Measurements from ENCODE around the gene TTYH3.

DNA sequence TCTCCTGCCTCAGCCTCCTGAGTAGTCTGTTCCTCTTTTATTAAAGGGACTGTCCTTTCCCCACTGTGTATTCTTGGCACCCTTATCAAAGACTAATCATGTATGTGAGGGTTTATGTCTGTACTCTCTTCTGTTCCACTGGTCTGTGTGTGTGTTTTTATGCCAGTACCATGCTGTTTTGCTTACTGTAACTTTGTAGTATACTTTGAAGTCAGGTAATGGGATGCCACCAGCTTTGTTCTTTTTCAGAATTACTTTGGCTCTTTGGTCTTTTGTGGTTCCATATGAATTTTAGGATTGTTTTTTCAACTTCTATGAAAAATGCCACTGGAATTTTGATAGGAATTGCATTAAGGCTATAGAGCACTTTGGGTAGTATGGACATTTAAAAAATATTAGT is 42.1 kb downstream of the TTYH3 start:
- TF ChIP-seq, protein P1, sequence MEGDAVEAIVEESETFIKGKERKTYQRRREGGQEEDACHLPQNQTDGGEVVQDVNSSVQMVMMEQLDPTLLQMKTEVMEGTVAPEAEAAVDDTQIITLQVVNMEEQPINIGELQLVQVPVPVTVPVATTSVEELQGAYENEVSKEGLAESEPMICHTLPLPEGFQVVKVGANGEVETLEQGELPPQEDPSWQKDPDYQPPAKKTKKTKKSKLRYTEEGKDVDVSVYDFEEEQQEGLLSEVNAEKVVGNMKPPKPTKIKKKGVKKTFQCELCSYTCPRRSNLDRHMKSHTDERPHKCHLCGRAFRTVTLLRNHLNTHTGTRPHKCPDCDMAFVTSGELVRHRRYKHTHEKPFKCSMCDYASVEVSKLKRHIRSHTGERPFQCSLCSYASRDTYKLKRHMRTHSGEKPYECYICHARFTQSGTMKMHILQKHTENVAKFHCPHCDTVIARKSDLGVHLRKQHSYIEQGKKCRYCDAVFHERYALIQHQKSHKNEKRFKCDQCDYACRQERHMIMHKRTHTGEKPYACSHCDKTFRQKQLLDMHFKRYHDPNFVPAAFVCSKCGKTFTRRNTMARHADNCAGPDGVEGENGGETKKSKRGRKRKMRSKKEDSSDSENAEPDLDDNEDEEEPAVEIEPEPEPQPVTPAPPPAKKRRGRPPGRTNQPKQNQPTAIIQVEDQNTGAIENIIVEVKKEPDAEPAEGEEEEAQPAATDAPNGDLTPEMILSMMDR (optimal IDR thresholded peaks at IDR 0.05 in 1 of 3, IDR thresholded peaks at IDR 0.05 in 1 of 3, conservative IDR thresholded peaks at IDR 0.05 in 1 of 3; ENCODE audit: extremely low read depth in 1 of 3, insufficient read depth in 2 of 3, low read length in 3 of 3) = no peak
- no peak for TF ChIP-seq EZH2 (IDR thresholded peaks at IDR 0.05; ENCODE audit: low read length)
